HCT116 (cell line): ENCODE measurements around the gene HDAC7.

Experiments
- EGR1 ChIP-seq: IDR thresholded peaks from 2 replicates; pipeline ENCODE4 v1.6.1; 2012; ENCODE audit warnings: low read depth
- EZH2 ChIP-seq: fragments of 200-600 bp; sonication (generic); IDR thresholded peaks from 2 replicates; pipeline ENCODE4 v1.6.1; 2017; ENCODE audit warnings: antibody characterized with exemption, mixed run types
- POLR2A ChIP-seq: IDR thresholded peaks from 2 replicates; pipeline ENCODE4 v1.7.0; 2011; ENCODE audit warnings: borderline replicate concordance; ENCODE audit not compliant: insufficient read depth, insufficient read length; ENCODE audit errors: extremely low read depth
- POLR2AphosphoS5 ChIP-seq: IDR thresholded peaks from 2 replicates; pipeline ENCODE4 v1.6.1; 2011; ENCODE audit warnings: mild to moderate bottlenecking, low read depth, low read length, moderate library complexity
- TF ChIP-seq, protein P1 (sequence below), 3 experiments: fragments of 200-600 bp in 1 of 3; sonication (generic) in 1 of 3; IDR thresholded peaks in 2 of 3; conservative IDR thresholded peaks in 1 of 3; 2 replicates each; pipeline ENCODE4 v1.5.1; 2012 to 2017; ENCODE audit warnings: low read depth in 2 of 3, low read length in 2 of 3, antibody characterized with exemption in 1 of 3, borderline replicate concordance in 1 of 3, control low read depth in 1 of 3, mild to moderate bottlenecking in 1 of 3, mixed read lengths in 1 of 3, mixed run types in 1 of 3, moderate library complexity in 1 of 3; ENCODE audit not compliant: insufficient read depth in 1 of 3
- TF ChIP-seq, protein P2 (sequence below): IDR thresholded peaks from 2 replicates; pipeline ENCODE4 v1.6.1; 2012

DNA sequence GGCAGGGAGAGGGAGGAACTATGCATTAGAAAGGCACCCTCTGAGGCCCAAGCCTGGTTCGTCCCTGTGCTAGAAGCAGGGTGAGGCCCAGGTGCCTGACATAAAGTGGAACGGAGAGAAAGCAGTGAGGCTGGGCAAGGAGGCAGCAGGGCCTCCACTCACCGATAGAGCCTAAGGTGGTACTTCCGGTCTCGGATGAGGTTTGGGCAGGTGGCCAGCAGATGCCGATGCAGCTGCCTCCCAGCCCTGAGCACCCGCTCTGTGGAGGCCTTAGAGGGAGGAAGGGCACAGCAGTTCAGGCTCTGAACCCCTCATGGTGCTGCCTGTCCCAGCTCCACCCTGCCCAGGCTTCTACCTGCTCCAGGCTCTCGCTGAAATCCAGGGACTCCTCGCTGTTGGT lies 68.1 kb downstream of the HDAC7 start:
- TF ChIP-seq EZH2, result no peak
- TF ChIP-seq, protein P1, sequence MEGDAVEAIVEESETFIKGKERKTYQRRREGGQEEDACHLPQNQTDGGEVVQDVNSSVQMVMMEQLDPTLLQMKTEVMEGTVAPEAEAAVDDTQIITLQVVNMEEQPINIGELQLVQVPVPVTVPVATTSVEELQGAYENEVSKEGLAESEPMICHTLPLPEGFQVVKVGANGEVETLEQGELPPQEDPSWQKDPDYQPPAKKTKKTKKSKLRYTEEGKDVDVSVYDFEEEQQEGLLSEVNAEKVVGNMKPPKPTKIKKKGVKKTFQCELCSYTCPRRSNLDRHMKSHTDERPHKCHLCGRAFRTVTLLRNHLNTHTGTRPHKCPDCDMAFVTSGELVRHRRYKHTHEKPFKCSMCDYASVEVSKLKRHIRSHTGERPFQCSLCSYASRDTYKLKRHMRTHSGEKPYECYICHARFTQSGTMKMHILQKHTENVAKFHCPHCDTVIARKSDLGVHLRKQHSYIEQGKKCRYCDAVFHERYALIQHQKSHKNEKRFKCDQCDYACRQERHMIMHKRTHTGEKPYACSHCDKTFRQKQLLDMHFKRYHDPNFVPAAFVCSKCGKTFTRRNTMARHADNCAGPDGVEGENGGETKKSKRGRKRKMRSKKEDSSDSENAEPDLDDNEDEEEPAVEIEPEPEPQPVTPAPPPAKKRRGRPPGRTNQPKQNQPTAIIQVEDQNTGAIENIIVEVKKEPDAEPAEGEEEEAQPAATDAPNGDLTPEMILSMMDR (IDR thresholded peaks at IDR 0.05 in 2 of 3, conservative IDR thresholded peaks at IDR 0.05 in 1 of 3; ENCODE audit: borderline replicate concordance in 1 of 3, insufficient read depth in 1 of 3, low read depth in 2 of 3, low read length in 2 of 3), result no peak
- TF ChIP-seq POLR2AphosphoS5, result no peak
- no peak for TF ChIP-seq EGR1
- TF ChIP-seq, protein P2, sequence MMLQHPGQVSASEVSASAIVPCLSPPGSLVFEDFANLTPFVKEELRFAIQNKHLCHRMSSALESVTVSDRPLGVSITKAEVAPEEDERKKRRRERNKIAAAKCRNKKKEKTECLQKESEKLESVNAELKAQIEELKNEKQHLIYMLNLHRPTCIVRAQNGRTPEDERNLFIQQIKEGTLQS, result no peak
- TF ChIP-seq POLR2A, result no peak
